ENCODE measurements around the gene KCNN3.

Gene KCNN3

DNA sequence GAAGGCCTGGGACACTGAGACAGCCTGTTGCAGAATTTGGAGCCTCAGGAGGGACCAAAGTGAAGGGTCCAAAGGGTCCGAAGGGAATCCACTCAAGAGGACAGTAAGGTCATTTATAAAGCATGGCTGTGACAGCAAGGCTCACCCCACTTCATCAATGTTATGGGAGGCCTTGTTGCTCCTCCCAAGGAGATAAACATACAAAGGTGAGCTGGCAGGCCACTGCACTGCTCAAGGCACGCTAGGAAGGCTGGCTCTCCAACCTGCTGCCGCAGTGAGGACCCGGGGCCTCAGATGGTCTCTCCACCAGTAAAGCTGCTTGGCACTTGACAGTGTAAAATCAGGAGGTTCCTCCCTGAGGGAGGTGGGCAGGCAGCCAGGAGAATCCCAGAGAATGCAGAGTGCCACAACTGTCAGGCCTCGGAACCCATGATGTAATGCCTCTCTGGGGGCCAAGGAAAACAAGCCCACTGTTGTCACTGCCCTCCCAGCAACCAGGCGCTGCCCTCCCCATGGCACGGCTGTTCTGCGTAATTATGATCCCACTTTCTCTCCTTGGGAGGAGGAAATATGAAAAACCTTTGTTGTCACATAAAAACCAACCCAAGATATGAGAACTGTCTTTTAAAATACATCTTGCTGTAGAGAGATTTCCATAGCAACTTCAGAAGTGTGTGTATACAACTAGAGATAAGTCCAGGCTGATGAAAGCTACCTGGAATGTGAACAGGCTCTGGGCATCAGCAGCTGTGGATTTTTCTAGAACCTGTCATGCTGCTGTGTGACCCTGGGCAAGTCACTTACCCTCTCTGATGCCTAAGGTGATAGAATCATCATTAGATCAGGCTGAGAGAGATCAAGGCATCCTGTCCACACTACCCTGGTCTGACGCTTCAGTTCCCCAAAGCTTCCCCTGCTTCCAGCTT, 102.5 kb downstream of the KCNN3 start:
- DNase-seq: no peak

DNA sequence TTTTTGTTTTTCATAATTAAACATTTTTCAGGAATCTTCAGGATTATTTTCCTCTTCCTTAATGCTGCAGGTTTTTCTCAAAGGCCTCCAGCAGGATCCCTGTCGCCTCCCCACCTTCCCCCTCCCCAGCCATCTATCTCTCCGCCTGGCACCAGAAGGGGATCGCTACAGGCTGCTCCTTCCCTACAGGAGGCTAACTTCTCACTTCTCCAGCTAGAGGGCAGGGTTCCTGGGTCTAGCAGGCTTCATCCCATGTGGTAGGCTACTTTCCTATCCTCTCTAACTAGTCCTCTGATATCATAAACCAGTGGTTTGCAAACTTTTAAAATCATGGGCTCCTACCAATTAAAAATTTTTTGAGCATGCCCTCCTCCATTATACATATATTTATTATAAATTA, 104.1 kb downstream of the KCNN3 start:
- DNase-seq: peak; percentile 49

DNA sequence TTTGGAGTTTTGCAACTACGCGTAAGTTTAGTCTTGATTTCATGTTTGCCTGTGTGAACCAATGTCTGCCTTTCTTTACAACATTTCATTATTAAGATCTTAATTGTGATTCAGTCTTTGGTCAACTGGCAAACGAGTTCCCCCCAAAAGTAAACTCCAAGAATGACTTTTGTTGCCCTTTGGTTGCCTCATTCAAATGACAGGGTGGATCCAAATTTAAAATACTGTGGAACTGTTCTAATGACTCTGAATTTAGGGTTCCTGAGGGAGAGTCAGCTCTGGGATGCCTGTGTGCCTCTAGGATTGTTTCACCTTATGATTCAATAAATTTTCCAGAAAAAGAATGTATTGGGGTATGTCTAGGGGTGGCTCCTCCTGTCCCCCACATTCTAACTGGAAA, 105.3 kb downstream of the KCNN3 start:
- no peak for DNase-seq

DNA sequence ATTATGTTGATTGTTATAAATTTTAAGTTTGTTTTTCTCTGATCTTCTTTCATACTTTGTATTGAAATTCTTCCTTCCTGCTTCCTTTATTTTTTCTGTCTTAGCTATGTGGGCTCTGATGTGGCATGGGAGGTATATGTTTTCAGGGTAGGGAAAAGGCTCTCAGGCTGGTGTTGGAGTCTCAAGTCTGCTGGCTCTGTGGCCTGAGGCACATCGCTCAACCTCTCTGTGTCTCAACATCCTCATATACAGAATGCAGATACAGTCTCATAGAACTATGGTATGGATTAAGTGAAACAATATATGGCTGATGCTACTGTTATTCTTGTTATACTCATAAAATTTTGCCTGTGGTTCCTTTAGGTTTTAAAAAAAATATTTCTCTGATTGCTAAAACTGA, 105.9 kb downstream of the KCNN3 start:
- DNase-seq: no peak

DNA sequence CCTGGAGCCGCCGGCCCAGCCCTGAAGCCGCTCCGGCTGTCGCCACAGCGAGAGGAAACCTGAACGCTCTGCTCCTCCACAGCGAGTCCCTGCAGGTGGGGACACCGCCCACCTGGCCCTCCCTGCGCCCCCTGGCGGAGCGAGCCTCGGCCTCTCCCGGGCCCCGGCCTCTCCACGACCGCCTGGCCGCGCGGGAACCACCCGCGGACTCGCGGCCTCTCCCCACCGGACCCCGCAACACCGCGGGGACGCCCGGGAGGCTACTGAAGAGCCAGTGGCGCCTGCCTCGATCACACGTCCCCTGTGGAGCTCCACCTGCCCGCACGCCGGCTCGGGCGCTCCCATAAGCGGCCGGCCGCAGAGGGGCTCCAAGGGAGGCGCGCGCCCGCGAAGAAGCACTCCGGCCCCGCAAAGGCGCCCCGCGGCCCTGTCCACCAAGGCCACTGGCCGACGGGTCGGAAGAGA, 109.6 kb downstream of the KCNN3 start:
- DNase-seq: peak; percentile 82

DNA sequence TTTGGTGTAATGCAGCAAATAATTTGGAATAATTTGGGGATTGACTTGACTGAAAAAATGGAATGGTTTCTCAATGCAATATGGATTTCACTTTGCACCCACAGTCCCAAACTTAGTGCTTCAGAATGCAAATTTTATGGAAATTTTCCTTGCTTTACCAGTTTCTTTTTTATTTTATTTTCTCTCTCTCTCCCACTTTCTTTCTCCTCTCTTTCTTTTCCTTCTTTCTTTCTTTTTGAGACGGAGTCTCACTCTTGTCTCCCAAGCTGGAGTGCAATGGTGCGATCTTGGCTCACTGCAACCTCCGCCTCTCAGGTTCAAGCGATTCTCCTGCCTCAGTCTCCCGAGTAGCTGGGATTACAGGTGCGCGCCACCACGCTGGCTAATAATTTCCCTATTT, 110.3 kb downstream of the KCNN3 start:
- DNase-seq: peak; percentile 56

DNA sequence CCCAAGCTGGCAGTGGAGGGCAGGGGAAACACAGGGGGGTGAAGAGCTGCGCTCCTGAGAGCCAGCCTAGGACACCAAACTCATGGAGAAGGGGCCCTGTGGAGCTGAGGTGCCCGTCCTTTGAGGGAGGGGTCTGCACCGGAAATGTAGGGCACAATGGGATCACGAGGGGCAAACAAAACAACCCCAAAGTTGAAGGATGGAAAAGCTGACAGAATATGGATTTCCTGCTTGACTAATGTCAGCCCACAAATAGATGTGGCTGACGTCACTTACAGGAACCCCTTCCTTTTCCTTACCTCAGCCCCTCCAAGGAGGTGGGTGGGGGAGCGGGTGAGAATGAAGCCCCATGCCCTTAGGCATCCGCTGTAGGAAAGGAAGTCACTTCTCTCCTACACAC, 110.9 kb downstream of the KCNN3 start:
- no peak for DNase-seq

DNA sequence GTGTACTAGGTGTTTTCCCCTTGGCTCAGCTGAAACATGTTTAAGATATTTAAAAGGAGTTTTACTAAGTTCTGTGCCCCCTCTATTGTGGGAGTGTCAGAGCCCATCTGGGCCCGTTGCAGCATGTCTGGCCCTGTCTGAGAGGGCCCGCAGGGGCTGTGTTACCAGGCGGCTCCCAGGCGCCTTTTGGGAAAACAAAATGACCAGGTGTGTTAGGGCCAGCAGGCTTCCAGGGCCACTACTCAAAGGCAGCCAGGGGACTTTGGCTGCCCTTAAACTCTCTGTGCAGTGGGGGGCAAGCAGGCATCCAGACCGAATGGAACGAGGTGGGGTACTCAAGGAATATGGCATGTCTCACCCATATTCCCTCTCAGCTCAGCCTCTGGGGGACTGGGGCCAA, 111.7 kb downstream of the KCNN3 start:
- no peak for DNase-seq

DNA sequence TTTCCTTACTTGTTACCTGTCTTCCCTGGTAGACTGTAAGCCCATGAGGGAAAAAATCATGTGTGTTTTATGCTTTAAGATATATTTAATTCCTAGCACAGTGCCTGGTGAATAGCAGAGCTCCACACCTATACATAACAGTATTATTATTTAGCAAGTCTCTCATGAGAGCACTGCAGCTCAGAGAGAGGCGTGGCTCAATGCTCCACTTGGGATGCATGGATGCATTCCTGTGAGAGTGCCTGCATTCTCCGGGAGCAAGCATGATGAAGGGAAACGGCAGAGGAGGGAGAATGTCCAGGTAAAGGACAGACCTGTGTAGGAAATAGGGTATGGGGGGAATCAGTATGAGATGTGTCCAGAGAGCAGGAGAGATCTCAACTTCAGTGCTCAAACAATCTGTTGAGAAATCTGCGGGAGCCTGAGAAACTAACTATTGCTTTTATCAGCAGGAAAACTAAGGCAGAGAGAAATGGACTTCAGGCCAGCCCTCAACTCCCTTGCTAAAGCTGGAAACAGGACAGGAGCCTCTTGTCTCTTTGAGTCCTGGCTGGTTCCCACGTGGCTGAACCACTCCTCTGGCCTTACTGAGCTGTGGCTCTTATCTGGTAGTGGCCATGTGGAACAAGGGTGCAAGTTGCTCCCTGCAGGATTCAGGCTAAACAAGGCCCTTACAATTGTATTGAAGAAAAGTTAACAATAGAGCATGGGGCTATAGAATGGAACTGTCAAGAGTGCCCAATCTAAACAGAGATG, 113.1 kb downstream of the KCNN3 start:
- DNase-seq: no peak

DNA sequence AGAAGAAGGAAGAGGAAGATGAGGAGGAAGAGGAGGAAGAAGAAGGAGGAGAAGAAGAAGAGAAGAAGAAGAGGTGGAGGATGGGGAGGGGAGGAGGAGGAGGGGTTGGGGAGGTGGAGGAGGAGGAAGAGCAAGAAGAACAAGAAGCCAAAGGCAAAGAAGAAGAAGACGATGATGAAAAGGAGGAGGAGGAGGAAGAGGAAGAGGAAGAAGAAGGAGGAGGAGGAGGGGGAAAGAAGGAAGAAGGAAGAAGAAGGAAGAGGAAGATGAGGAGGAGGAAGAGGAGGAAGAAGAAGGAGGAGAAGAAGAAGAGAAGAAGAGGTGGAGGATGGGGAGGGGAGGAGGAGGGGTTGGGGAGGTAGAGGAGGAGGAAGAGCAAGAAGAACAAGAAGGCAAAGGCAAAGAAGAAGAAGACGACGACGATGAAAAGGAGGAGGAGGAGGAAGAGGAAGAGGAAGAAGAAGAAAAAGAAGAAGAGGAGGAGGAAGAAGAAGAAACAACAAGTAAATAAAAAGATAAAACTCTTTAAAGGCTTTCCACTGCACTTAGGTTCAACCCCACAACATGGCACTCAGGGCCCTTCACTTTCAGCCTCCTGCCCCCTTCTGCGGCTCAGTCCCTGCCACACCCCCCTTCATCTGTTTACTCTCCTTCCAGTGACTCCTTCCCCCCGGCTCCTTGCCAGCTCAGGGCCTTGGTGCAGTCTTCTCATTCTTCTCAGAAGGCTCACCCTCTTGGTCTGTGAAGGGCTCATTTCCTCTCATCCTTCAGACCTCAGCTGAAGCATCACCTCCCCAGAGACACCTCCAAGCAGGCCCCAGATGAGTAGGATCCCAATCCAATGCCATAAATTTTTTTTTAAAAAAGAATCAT, 114.0 kb downstream of the KCNN3 start:
- DNase-seq: no peak

DNA sequence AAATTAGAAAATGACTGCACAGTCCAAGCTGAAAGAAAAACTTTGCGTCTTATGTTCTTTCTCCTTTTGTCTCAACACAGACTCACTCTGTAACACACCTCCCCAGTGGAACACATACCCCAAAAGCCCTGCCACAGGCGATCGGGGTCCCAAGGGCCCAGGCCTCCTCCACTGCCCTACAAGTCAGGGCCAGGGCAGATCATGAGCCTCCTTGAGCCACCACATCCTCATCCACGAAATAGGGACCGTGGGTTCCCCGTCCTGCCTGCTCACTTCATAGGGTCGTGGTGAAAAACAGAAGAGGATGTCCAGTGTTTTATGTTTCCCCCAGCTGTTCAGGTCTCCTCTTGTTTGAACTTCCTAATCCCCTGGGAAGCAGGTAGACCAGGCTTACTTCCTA, 116.7 kb downstream of the KCNN3 start:
- DNase-seq: no peak

DNA sequence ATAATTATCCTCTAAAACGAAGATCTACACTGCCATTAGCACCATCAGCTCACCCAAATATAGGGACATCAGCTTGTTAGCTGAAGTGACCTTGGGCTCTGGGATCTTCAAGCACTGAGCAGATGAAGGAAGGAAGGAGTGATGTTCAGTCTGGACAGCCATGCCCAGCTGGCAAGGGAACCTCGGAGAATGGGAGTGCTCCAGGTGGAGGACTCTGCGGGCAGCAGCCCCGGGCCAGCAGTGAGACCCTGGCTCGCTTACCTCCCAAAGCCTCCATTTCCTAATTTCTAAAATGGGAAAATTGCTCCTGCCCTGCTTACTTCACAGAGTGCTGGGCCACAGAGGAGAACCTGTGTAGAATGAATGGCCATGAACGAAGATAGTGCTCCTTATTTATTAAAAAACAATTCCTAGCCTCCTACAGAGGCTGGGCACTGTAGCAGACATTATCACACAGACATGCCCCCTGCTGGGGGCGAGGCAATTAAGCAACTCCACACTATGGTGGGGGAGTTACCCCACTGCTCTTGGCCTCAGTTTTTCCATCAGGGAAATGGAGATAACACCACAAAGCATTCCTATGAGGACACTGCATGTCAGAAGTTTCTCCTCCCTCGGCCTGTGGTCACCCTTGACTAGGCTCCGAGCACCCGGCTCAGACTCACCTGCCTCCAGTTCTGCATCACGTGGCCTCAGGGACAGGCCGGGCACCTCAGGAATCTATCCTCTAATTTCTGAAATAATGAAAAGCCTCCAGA, 117.6 kb downstream of the KCNN3 start:
- no peak for DNase-seq

DNA sequence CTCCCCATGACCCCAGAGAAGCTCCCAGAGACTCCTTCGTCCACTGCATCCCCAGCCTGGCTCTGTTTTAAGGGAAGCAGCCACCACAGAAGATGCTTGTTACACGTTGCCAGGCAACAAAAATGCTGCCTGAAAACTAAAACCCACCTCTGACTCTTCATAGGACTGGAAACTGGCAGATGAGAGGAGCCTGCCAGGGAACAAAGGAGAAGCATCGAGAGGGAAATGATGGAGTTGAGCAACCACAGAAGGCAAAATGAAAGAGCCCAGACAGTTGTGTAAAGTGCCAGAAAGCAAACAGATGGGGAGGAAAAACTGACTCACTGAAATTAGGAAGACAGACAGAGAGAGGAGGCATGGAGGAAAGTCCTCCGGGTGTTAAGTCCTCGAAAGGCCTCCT, 118.4 kb downstream of the KCNN3 start:
- DNase-seq: no peak

DNA sequence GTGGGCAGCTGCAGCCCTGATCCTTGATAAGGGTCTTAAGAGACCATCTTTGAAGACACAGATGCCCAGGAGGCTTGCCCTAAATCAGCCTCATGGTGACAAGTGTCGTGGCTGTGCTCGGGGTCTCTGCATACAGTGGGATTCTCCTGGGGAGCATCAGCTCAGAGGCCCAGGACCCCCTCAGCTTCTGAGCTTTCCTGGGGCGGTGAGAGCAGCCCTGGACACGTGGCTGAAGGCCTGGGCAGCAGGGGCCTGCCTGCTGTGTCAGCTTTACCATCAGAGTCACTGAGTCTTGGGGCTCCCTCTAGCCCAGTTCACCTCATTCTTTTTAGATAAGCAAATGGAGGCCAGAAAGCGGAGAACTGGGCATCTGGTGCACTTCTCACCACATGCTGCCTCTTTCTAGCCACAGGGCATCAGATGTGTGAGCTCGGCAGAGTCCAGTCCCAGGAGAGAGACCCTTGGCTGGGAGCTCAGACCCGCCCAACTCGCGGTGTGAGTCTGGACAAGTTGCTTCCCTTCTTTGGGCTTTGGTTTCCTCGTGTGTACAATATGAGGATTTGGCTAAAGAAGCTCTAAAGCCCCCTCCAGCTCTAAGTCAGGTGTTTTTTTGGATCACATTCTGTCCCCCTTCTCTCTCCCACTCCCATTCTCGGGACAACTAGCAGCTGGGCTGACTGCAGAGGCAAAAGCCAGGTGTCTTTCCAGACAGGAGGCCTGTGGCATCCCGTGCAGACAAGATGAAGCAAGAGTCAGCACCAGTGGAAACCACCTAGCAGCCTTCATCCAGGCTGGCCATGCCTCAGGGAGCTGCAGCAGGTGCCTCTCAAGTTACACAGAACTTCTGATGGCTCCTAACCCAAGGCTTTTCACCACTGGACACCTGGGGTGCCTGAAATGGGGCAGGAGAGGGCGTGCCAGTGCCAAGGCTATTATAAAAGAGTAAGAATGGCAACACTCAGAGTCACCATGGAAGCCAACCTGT, 119.1 kb downstream of the KCNN3 start:
- DNase-seq: no peak

DNA sequence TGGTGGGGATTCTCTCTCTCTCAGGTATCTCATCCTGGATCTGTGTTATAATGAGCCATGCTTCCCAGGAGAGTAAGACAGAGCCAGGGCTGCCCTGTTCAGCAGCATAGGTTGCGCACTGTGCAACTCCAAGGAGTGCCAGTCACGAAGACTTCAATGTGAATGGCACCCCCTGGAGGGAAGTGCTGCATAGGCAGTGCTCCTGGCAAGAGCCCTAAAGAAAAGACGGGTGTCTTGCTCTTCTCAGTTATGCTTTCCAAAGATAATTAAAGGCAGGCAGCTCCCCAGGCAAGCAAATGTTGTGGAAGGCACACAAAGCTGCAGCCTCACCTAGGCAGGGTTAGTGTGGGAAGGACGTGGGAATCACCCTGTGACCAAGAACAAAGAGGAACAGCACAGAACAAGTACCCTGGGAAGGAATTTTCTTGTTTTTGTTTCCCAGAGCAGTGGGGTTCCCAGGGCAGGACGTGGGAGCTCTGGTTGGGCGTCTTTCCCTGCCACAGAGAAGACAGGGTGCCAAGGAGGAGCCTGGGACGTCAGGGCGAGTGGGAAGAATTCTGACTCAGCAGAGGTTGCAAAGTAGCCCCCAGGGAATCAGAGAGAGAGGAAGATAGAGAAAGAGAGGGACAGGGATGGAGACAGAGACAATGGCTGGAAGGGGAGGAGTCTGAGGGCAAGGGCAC, 120.9 kb downstream of the KCNN3 start:
- no peak for DNase-seq

DNA sequence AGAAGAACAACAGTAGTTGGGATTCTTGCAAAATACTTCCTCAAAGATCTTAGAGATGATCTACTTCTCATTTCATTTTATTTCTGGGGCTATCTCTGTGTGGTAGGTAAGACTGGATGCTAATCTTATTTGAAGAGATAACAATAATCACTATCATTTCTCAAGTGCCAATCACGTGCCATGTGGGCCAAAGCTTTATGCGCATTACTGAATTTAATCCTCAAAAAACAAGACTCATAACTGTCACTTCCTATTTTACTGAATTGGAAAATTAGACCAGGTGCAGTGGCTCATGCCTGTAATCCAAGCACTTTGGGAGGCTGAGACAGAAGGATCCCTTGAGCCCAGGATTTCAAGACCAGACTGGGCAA, 121.7 kb downstream of the KCNN3 start:
- no peak for DNase-seq

DNA sequence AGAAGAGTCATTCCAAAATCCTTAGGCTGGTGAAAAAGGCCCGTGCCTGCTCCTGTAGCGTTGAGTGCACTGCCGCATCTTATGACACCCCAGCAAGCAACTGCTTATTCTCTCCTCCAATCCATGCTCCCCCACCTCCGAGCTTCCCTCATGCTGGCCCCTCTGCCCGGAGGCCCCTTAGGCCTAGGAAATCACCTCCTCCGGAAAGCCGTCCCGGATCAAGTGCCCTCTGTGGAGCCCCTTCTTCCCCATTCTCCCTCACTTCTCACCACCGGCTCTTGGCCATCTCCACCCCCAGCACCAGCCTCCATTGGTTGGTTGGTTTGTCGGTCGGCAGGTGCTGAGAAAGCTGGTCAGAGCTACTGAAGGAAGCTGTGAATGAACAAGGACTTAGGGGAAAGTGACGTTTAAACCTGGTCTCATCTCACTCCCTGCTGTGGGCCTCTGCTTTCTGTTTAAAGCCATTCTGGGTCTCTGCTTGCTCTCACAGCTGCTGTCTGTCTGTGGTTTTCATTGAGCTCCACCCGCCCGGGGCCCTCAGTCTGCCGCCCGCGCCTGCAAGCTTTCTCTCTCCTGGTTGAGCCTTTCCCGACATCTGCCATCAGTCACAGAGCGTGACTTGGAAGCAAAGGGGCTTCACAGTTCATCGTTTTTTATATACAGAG, 122.2 kb downstream of the KCNN3 start:
- DNase-seq: peak; percentile 84

DNA sequence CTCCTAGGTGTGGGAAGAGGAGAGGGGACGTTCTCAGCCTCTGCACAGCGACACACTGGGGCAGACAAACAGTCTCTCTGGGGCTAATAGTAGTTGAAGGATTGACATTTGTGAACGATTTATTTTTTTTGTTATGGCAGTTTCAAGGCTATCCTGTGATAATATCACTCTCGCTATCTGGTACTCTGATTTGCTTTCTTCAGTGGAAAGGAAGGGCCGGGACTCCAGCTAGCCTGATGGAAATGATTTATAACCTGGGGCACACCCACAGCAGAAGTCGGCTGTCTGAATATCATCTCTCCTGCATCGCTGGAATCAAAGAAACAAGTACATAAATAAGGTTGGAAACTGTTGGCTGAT, 122.7 kb downstream of the KCNN3 start:
- peak; percentile 22 for DNase-seq

DNA sequence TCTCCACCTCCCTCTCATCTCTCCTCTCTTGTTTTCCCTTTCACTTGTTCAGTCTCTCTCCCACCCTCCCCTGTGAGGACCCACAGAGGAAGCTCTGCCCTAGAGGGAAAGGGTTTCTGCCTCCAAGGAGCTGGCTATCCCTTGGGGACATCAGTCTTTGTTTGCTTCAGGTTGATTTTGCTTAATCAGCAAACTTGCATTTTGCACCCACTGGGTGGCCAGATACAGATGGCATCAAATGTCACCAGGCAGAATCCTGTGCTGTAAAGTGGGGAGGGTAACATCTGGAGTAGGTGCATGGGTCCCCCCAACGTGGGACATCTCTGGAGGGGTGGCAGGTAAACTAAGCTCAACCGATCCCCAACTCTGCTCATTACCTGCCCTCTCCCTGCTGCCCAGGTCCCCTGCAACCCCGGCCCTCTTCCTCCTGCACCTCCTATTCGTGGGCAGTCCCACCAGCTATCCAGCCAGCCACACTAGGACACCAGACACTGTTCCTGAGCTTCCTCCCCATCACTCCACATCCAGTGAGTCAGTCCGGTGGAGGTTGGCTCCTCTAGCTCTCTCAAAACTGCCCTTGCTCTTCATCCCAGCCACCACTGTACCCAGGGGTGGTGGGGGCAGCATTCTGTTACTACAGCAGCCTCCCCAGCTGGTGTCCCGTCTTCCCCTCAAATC, 123.3 kb downstream of the KCNN3 start:
- no peak for DNase-seq

Measured in NCI-H526 treated with DMSO at 0.1 percent for 48 hours (cell line).